B cell (primary cell): Measurements from ENCODE around the gene FYB2. TPM values are rescaled to one million over a fixed set of nuclear protein-coding genes. Genes with fewer than 3 reads are reported as not detected.

Experiments used
- ATAC-seq: fragments of 200-7000 bp; cut with Tn5 transposase; one replicate; pipeline ENCODE4 v1.10.0; 2021; ENCODE audit warnings: low read depth, mild to moderate bottlenecking, moderate number of reproducible peaks, moderate library complexity
- CTCF ChIA-PET: fragments of 350-600 bp; sonication (Branson Sonifier 250); formaldehyde crosslinking; loops from one replicate; lab custom pipeline; 2021; ENCODE audit warnings: antibody characterized with exemption, inconsistent platforms; lab: Charles Lee
- POLR2A ChIA-PET: fragments of 350-600 bp; sonication (Branson Sonifier 250); formaldehyde crosslinking; loops from one replicate; lab custom pipeline; 2021; ENCODE audit warnings: antibody characterized with exemption; lab: Charles Lee
- DNase-seq: peaks from one replicate; pipeline ENCODE4 v3.0.0; 2013
- H2AFZ ChIP-seq: 2 replicates; pipeline ENCODE4 v1.6.1; 2012; ENCODE audit warnings: mild to moderate bottlenecking, low read depth, low read length; ENCODE audit not compliant: insufficient read depth, poor library complexity, severe bottlenecking
- H3K27ac ChIP-seq, 2 donors: 1 replicate in 1 of 2; 2 replicates in 1 of 2; pipeline ENCODE4 v1.5.1; 2012 to 2013; ENCODE audit warnings: low read length in 2 of 2, mild to moderate bottlenecking in 2 of 2, moderate library complexity in 1 of 2
- H3K27me3 ChIP-seq, 4 experiments: fragments of 200-600 bp in 1 of 4; sonication (generic) in 1 of 4; replicated peaks in 1 of 4; 1 replicate in 2 of 4; 2 replicates in 2 of 4; pipeline versions ENCODE4 v1.6.1 to v1.7.0; 2013 to 2016; ENCODE audit warnings: low read length in 3 of 4, mild to moderate bottlenecking in 2 of 4, mixed read lengths in 1 of 4, moderate library complexity in 1 of 4; ENCODE audit not compliant: insufficient read depth in 4 of 4, control insufficient read depth in 3 of 4; ENCODE audit errors: control extremely low read depth in 1 of 4
- H3K36me3 ChIP-seq, 2 experiments: replicated peaks in 1 of 2; 1 replicate in 1 of 2; 2 replicates in 1 of 2; pipeline versions ENCODE4 v1.6.1 to v1.7.1; 2013; ENCODE audit warnings: low read length in 1 of 2; ENCODE audit not compliant: insufficient read depth in 2 of 2, control insufficient read depth in 1 of 2; ENCODE audit errors: control extremely low read depth in 1 of 2, extremely low read depth in 1 of 2
- H3K4me1 ChIP-seq, 2 donors: fragments of 200-600 bp in 1 of 2; sonication (generic) in 1 of 2; 1 replicate in 1 of 2; 2 replicates in 1 of 2; pipeline versions ENCODE4 v1.5.1 to v1.6.1; 2013 to 2017; ENCODE audit warnings: low read length in 2 of 2; ENCODE audit not compliant: control insufficient read depth in 2 of 2, insufficient read depth in 2 of 2
- H3K4me2 ChIP-seq: replicated peaks from 2 replicates; pipeline ENCODE3; 2012; ENCODE audit warnings: mild to moderate bottlenecking, low read depth, low read length; ENCODE audit not compliant: poor library complexity, severe bottlenecking
- H3K4me3 ChIP-seq, 5 experiments: fragments of 200-600 bp in 1 of 5; sonication (generic) in 1 of 5; 1 replicate in 3 of 5; 2 replicates in 2 of 5; pipeline versions ENCODE4 v1.5.1 to v1.7.0; 2011 to 2016; ENCODE audit warnings: low read length in 4 of 5, mild to moderate bottlenecking in 4 of 5, low read depth in 2 of 5, control low read depth in 1 of 5, moderate library complexity in 1 of 5; ENCODE audit not compliant: insufficient read depth in 1 of 5; ENCODE audit errors: control extremely low read depth in 1 of 5, extremely low read depth in 1 of 5
- H3K79me2 ChIP-seq: fragments of 200-600 bp; sonication (generic); one replicate; pipeline ENCODE4 v1.6.0; 2016; ENCODE audit warnings: low read length; ENCODE audit not compliant: control insufficient read depth, insufficient read depth
- H3K9ac ChIP-seq: fragments of 200-600 bp; sonication (generic); 2 replicates; pipeline ENCODE4 v1.6.1; 2017; ENCODE audit warnings: mild to moderate bottlenecking, low read length, moderate library complexity
- H3K9me3 ChIP-seq, 3 donors: one replicate each; pipeline versions ENCODE4 v1.6.1 to v1.7.1; 2013; ENCODE audit warnings: low read length in 2 of 3; ENCODE audit not compliant: control insufficient read depth in 2 of 3, insufficient read depth in 1 of 3; ENCODE audit errors: control extremely low read depth in 1 of 3
- H4K20me1 ChIP-seq: 2 replicates; pipeline ENCODE4 v1.6.0; 2012; ENCODE audit warnings: mild to moderate bottlenecking, low read length; ENCODE audit not compliant: insufficient read depth, control insufficient read depth, poor library complexity, severe bottlenecking
- H3K27ac Mint-ChIP-seq: one replicate; pipeline ENCODE4 v1.8.0; 2021; ENCODE audit warnings: mixed read lengths
- H3K27me3 Mint-ChIP-seq: one replicate; pipeline ENCODE4 v1.8.0; 2021; ENCODE audit warnings: mixed read lengths
- H3K4me1 Mint-ChIP-seq: one replicate; pipeline ENCODE4 v1.8.0; 2021; ENCODE audit warnings: mixed read lengths
- H3K4me3 Mint-ChIP-seq: one replicate; pipeline ENCODE4 v1.8.0; 2021; ENCODE audit warnings: mixed read lengths
- H3K9me3 Mint-ChIP-seq: one replicate; pipeline ENCODE4 v1.8.0; 2022; ENCODE audit warnings: mixed read lengths; ENCODE audit not compliant: insufficient read depth
- EZH2 ChIP-seq: IDR thresholded peaks from 2 replicates; pipeline ENCODE4 v1.6.1; 2012; ENCODE audit warnings: borderline replicate concordance, low read depth, mild to moderate bottlenecking, moderate library complexity, low read length; ENCODE audit not compliant: insufficient read depth, poor library complexity, severe bottlenecking
- WGBS: methylation state at CpG from one replicate; pipeline ENCODE4 v1.1.5; 2013; ENCODE audit warnings: missing lambda C conversion rate; ENCODE audit not compliant: insufficient coverage; 5-methylcytosine and 5-hydroxymethylcytosine counted together
- intact Hi-C: fragments of 100-400 bp; cut with micrococcal nuclease; formaldehyde crosslinking; loops from one replicate; pipeline ENCODE4 v1.10.0; 2022
- polyA plus RNA-seq: library from polyadenylated mRNA; depleted of rRNA; stranded (reverse); fragments of >200 nt; gene quantifications from 2 replicates; pipeline ENCODE4 v1.2.3, GENCODE V29; 2012
- total RNA-seq, 2 donors: library from RNA; stranded (reverse); fragments of 120-200 nt in 1 of 2; gene quantifications; 1 replicate in 1 of 2; 2 replicates in 1 of 2; pipeline versions ENCODE4 v1.2.3 to v1.2.4, GENCODE V29; 2013 to 2022
- TF ChIP-seq, protein P1 (sequence below): fragments of 200-600 bp; IDR thresholded peaks from one replicate; pipeline ENCODE4 v1.8.0; 2022; ENCODE audit warnings: antibody characterized with exemption, mild to moderate bottlenecking

FYB2 gene
- total and polyA plus RNA-seq, 2 donors (not counting 1 experiment from before 2014, with no cell fraction given), result not detected

DNA sequence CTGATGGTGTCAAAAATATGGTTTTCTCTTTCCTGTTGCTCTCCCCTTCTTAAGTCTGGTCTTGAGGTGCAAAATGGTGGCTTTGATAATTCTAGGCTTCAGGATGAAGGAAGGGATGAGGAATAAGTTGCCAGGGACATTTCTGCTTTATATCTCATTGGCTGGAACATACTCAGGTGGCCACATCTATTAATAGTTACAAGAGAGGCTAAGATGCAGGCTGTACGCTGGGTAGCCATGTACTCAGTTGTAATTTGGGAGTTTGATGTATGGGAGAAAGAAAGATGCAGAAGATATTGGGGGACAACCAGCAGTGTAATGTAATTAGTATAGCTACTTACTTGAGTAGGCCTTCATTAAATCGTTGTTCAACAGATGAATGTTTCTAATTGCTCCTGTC is 148.9 kb downstream of the FYB2 start:
- Histone ChIP-seq H3K27me3 (peaks cover 0 to 5% (median 1%) of the 10 kb centered on the region in 4 experiments), H3K9ac (no peak overlapping the region), H3K4me1 (no peaks in the 10 kb centered on the region), H3K9me3 (no peaks in the 10 kb centered on the region), H3K27ac (no peak overlapping the region), H3K4me3 (no peak overlapping the region), H3K4me2 (no peak overlapping the region), H2AFZ (no peak overlapping the region), H3K36me3 (no peaks in the 10 kb centered on the region), H3K79me2 (no peaks in the 10 kb centered on the region), H4K20me1 (no peaks in the 10 kb centered on the region)
- H3K4me3 Mint-ChIP-seq, result no peak overlapping the region
- no peak for TF ChIP-seq EZH2
- TF ChIP-seq, protein P1, sequence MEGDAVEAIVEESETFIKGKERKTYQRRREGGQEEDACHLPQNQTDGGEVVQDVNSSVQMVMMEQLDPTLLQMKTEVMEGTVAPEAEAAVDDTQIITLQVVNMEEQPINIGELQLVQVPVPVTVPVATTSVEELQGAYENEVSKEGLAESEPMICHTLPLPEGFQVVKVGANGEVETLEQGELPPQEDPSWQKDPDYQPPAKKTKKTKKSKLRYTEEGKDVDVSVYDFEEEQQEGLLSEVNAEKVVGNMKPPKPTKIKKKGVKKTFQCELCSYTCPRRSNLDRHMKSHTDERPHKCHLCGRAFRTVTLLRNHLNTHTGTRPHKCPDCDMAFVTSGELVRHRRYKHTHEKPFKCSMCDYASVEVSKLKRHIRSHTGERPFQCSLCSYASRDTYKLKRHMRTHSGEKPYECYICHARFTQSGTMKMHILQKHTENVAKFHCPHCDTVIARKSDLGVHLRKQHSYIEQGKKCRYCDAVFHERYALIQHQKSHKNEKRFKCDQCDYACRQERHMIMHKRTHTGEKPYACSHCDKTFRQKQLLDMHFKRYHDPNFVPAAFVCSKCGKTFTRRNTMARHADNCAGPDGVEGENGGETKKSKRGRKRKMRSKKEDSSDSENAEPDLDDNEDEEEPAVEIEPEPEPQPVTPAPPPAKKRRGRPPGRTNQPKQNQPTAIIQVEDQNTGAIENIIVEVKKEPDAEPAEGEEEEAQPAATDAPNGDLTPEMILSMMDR, result no peak
- DNase-seq, result no peak
- CTCF ChIA-PET, result interaction anchor here (0.6 to 0.9 kb wide), 2 partner anchors 39 to 191 kb away, joined by 3 to 4 read pairs; no protein-coding TSS in a partner anchor
- intact Hi-C loops, result no loop called here
- no peak for ATAC-seq
- 88% methylated on average over 1 of the region's 2 CpGs for WGBS
- peaks cover 35% of the 10 kb centered on the region for H3K27me3 Mint-ChIP-seq
- POLR2A ChIA-PET, result no interaction called here
- H3K9me3 Mint-ChIP-seq, result no peaks in the 10 kb centered on the region
- no peaks in the 10 kb centered on the region for H3K4me1 Mint-ChIP-seq
- no peak overlapping the region for H3K27ac Mint-ChIP-seq

Other genes starting within 250 kb of the FYB2 start
- gene PLPP3, start 239.8 kb downstream of the FYB2 start, total RNA-seq, result 2.9 and 3.4 TPM in 2 replicates
- gene PLPP3, start 239.8 kb downstream of the FYB2 start, polyA plus RNA-seq, result 1.6 and 1.8 TPM in 2 replicates
- gene PRKAA2, start 174.1 kb downstream of the FYB2 start, total RNA-seq, result not detected in 2 replicates
- gene PRKAA2, start 174.1 kb downstream of the FYB2 start, polyA plus RNA-seq, result not detected in 2 replicates
- not detected in 2 replicates for gene C8A, start 35.4 kb upstream of the FYB2 start, total RNA-seq
- not detected in 2 replicates for gene C8A, start 35.4 kb upstream of the FYB2 start, polyA plus RNA-seq
- not detected in 2 replicates for gene C8B, start 146.6 kb upstream of the FYB2 start, total RNA-seq
- gene C8B, start 146.6 kb upstream of the FYB2 start, polyA plus RNA-seq, result not detected in 2 replicates